IMR-90 (cell line): ENCODE results near the gene CTNND2. TPM values are rescaled to one million over a fixed set of nuclear protein-coding genes. Genes with fewer than 3 reads are reported as not detected.
A peak's percentile ranks its signal among the peaks of the same experiment; 100 is the strongest.

ENCODE experiments used
- ATAC-seq: fragments of 200-7000 bp; cut with Tn5 transposase; 2 replicates; pipeline ENCODE4 v1.9.1; 2020; ENCODE audit warnings: low read depth, mild to moderate bottlenecking, moderate library complexity
- Bru-seq: library from RNA; stranded (reverse); fragments of 400-500 nt; gene quantifications from one replicate; lab custom pipeline; 2021; lab: Mats Ljungman, UMichigan
- BruChase-seq, 2 experiments: library from RNA; stranded (reverse); fragments of 400-500 nt; gene quantifications; one replicate each; lab custom pipeline; 2021; lab: Mats Ljungman, UMichigan
- BruUV-seq: library from RNA; stranded (reverse); fragments of 400-500 nt; replicated peaks from 2 replicates; lab custom pipeline; 2021; lab: Mats Ljungman, UMichigan
- CTCF ChIA-PET: fragments of 300-600 bp; formaldehyde crosslinking; extraction: SDS; loops from one replicate; lab custom pipeline; 2021; ENCODE audit warnings: antibody characterized with exemption; lab: Yijun Ruan, JAX
- POLR2A ChIA-PET: fragments of 300-600 bp; sonication (Branson Sonifier 250); formaldehyde crosslinking; loops from one replicate; lab custom pipeline; 2022; ENCODE audit warnings: antibody characterized with exemption; ENCODE audit not compliant: unreplicated experiment; lab: Charles Lee
- DNase-seq: peaks from one replicate; pipeline ENCODE4 v3.0.0; 2013
- H2AFZ ChIP-seq: replicated peaks from 2 replicates; pipeline ENCODE3; 2013; ENCODE audit warnings: low read length, mild to moderate bottlenecking; ENCODE audit not compliant: poor library complexity
- H2AK5ac ChIP-seq: 2 replicates; pipeline ENCODE4 v1.6.1; 2013; ENCODE audit warnings: low read depth, low read length, inconsistent platforms
- H2AK9ac ChIP-seq: replicated peaks from 2 replicates; pipeline ENCODE3; 2013; ENCODE audit warnings: mild to moderate bottlenecking, low read depth, low read length, moderate library complexity; ENCODE audit not compliant: poor library complexity
- H2BK120ac ChIP-seq: 2 replicates; pipeline ENCODE4 v1.6.1; 2013; ENCODE audit warnings: low read depth, low read length, inconsistent platforms
- H2BK15ac ChIP-seq: 3 replicates; pipeline ENCODE4 v1.6.1; 2013; ENCODE audit warnings: low read depth, low read length, inconsistent platforms
- H2BK20ac ChIP-seq: 2 replicates; pipeline ENCODE4 v1.6.1; 2013; ENCODE audit warnings: low read depth, mild to moderate bottlenecking, inconsistent platforms, low read length, moderate library complexity
- H2BK5ac ChIP-seq: 2 replicates; pipeline ENCODE4 v1.6.1; 2013; ENCODE audit warnings: mild to moderate bottlenecking, low read depth, low read length, inconsistent platforms; ENCODE audit not compliant: poor library complexity, severe bottlenecking
- H3K14ac ChIP-seq: replicated peaks from 2 replicates; pipeline ENCODE4 v1.6.1; 2013; ENCODE audit warnings: low read depth, low read length, inconsistent platforms
- H3K18ac ChIP-seq: 2 replicates; pipeline ENCODE4 v1.6.1; 2013; ENCODE audit warnings: low read depth, low read length, control low read depth
- H3K23ac ChIP-seq: 2 replicates; pipeline ENCODE4 v1.6.1; 2013; ENCODE audit warnings: low read depth, low read length, inconsistent platforms
- H3K27ac ChIP-seq: 2 replicates; pipeline ENCODE4 v1.5.1; 2013; ENCODE audit warnings: mild to moderate bottlenecking, control low read depth, low read length; ENCODE audit not compliant: insufficient read depth
- H3K27me3 ChIP-seq: 2 replicates; pipeline ENCODE4 v1.6.1; 2013; ENCODE audit warnings: low read length; ENCODE audit not compliant: control insufficient read depth, insufficient read depth
- H3K36me3 ChIP-seq: 2 replicates; pipeline ENCODE4 v1.6.1; 2013; ENCODE audit warnings: low read length, mixed read lengths; ENCODE audit not compliant: control insufficient read depth, insufficient read depth
- H3K4ac ChIP-seq: 2 replicates; pipeline ENCODE4 v1.6.1; 2013; ENCODE audit warnings: low read depth, low read length, inconsistent platforms
- H3K4me1 ChIP-seq: 2 replicates; pipeline ENCODE4 v1.6.1; 2013; ENCODE audit warnings: low read length, mixed read lengths; ENCODE audit not compliant: control insufficient read depth, insufficient read depth
- H3K4me2 ChIP-seq: 2 replicates; pipeline ENCODE4 v1.6.1; 2013; ENCODE audit warnings: low read depth, mild to moderate bottlenecking, control low read depth, low read length, moderate library complexity
- H3K4me3 ChIP-seq: 2 replicates; pipeline ENCODE4 v1.5.1; 2013; ENCODE audit warnings: low read depth, mild to moderate bottlenecking, control low read depth, low read length, moderate library complexity; ENCODE audit not compliant: insufficient read depth
- H3K56ac ChIP-seq: 2 replicates; pipeline ENCODE4 v1.6.1; 2013; ENCODE audit warnings: low read length, inconsistent platforms; ENCODE audit not compliant: insufficient read depth; ENCODE audit errors: extremely low read depth
- H3K79me1 ChIP-seq, 2 experiments: 2 replicates each; pipeline ENCODE4 v1.6.1; 2013; ENCODE audit warnings: low read length in 2 of 2, inconsistent platforms in 1 of 2, low read depth in 1 of 2
- H3K9ac ChIP-seq: 2 replicates; pipeline ENCODE4 v1.6.1; 2013; ENCODE audit warnings: low read depth, low read length, control low read depth
- H3K9me1 ChIP-seq: 2 replicates; pipeline ENCODE4 v1.6.1; 2013; ENCODE audit warnings: low read length, inconsistent platforms; ENCODE audit not compliant: insufficient read depth
- H3K9me3 ChIP-seq: 2 replicates; pipeline ENCODE4 v1.6.1; 2013; ENCODE audit warnings: low read length; ENCODE audit not compliant: control insufficient read depth, insufficient read depth
- H4K20me1 ChIP-seq: 2 replicates; pipeline ENCODE4 v1.6.1; 2013; ENCODE audit warnings: low read length, inconsistent platforms; ENCODE audit not compliant: insufficient read depth
- H4K5ac ChIP-seq: 2 replicates; pipeline ENCODE4 v1.6.1; 2013; ENCODE audit warnings: mild to moderate bottlenecking, low read depth, low read length, control low read depth
- H4K8ac ChIP-seq, 2 experiments: 2 replicates each; pipeline ENCODE4 v1.6.1; 2013; ENCODE audit warnings: low read depth in 2 of 2, low read length in 2 of 2, control low read depth in 1 of 2, inconsistent platforms in 1 of 2
- H4K91ac ChIP-seq: 2 replicates; pipeline ENCODE4 v1.6.1; 2013; ENCODE audit warnings: low read depth, low read length, inconsistent platforms; ENCODE audit not compliant: insufficient read depth
- CEBPB ChIP-seq: IDR thresholded peaks from 2 replicates; pipeline ENCODE4 v1.6.1; 2012; ENCODE audit warnings: low read depth, low read length, improper control_type of control experiment
- CHD1 ChIP-seq: IDR thresholded peaks from 2 replicates; pipeline ENCODE4 v1.6.1; 2012; ENCODE audit warnings: low read depth, low read length, improper control_type of control experiment
- ELK1 ChIP-seq: fragments of 150-350 bp; IDR thresholded peaks from 2 replicates; pipeline ENCODE4 v1.6.1; 2016; ENCODE audit warnings: low read depth, mild to moderate bottlenecking, low read length, moderate library complexity, borderline replicate concordance
- FOS ChIP-seq: fragments of 150-350 bp; IDR thresholded peaks from 2 replicates; pipeline ENCODE4 v1.6.1; 2016; ENCODE audit warnings: low read depth, low read length
- MAFK ChIP-seq: IDR thresholded peaks from 2 replicates; pipeline ENCODE4 v1.6.1; 2012; ENCODE audit warnings: low read depth, low read length, improper control_type of control experiment
- MXI1 ChIP-seq: IDR thresholded peaks from 2 replicates; pipeline ENCODE4 v1.6.1; 2012; ENCODE audit warnings: low read depth, mild to moderate bottlenecking, low read length, moderate library complexity, borderline replicate concordance
- NFE2L2 ChIP-seq: fragments of 150-350 bp; IDR thresholded peaks from 2 replicates; pipeline ENCODE4 v1.6.1; 2016; ENCODE audit warnings: low read depth, mild to moderate bottlenecking, low read length
- POLR2A ChIP-seq: IDR thresholded peaks from 2 replicates; pipeline ENCODE4 v1.6.1; 2012; ENCODE audit warnings: mild to moderate bottlenecking, low read depth, low read length
- USF2 ChIP-seq: fragments of 150-350 bp; IDR thresholded peaks from 2 replicates; pipeline ENCODE4 v1.6.1; 2017; ENCODE audit warnings: mild to moderate bottlenecking, antibody characterized with exemption, low read length, low read depth
- WGBS, 2 experiments: methylation state at CpG; one replicate each; pipeline versions ENCODE4 v1.1.5 to v1.1.7; 2013; ENCODE audit warnings: missing lambda C conversion rate in 2 of 2; ENCODE audit not compliant: insufficient read length in 1 of 2; ENCODE audit errors: extremely low coverage in 2 of 2; 5-methylcytosine and 5-hydroxymethylcytosine counted together
- dilution Hi-C: fragments of 300-500 bp; cut with HindIII; formaldehyde crosslinking; loops from one replicate; pipeline ENCODE4 v1.14.3; 2018; ENCODE audit warnings: low sequenced_read_pairs; ENCODE audit not compliant: unreplicated experiment
- in situ Hi-C: fragments of 300-500 bp; cut with MboI; formaldehyde crosslinking; loops from 3 replicates; pipeline ENCODE4 v1.14.3; 2019; ENCODE audit warnings: low sequenced_read_pairs, inconsistent platforms, mixed read lengths
- intact Hi-C: fragments of 100-400 bp; cut with micrococcal nuclease; formaldehyde crosslinking; loops from 2 replicates; pipeline ENCODE4 v1.10.0; 2022
- long read RNA-seq: library from polyadenylated mRNA; unstranded; transcript quantifications from one replicate; pipeline ENCODE4 v2.0.0, GENCODE V29; 2021; ENCODE audit not compliant: unreplicated experiment
- polyA plus RNA-seq, 3 experiments: library from polyadenylated mRNA; depleted of rRNA; stranded (reverse); fragments of >200 nt; gene quantifications; 2 replicates each; pipeline ENCODE4 v1.2.3, GENCODE V29; 2012; ENCODE audit warnings: low replicate concordance in 1 of 3
- total RNA-seq: library from RNA; depleted of rRNA; stranded (reverse); fragments of >200 nt; gene quantifications from 2 replicates; pipeline ENCODE4 v1.2.3, GENCODE V29; 2012; rRNA removed

The CTNND2 gene, protein sequence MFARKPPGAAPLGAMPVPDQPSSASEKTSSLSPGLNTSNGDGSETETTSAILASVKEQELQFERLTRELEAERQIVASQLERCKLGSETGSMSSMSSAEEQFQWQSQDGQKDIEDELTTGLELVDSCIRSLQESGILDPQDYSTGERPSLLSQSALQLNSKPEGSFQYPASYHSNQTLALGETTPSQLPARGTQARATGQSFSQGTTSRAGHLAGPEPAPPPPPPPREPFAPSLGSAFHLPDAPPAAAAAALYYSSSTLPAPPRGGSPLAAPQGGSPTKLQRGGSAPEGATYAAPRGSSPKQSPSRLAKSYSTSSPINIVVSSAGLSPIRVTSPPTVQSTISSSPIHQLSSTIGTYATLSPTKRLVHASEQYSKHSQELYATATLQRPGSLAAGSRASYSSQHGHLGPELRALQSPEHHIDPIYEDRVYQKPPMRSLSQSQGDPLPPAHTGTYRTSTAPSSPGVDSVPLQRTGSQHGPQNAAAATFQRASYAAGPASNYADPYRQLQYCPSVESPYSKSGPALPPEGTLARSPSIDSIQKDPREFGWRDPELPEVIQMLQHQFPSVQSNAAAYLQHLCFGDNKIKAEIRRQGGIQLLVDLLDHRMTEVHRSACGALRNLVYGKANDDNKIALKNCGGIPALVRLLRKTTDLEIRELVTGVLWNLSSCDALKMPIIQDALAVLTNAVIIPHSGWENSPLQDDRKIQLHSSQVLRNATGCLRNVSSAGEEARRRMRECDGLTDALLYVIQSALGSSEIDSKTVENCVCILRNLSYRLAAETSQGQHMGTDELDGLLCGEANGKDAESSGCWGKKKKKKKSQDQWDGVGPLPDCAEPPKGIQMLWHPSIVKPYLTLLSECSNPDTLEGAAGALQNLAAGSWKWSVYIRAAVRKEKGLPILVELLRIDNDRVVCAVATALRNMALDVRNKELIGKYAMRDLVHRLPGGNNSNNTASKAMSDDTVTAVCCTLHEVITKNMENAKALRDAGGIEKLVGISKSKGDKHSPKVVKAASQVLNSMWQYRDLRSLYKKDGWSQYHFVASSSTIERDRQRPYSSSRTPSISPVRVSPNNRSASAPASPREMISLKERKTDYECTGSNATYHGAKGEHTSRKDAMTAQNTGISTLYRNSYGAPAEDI (N-terminal part only)
- total RNA-seq (not detected in 2 replicates), polyA plus RNA-seq (2012; rRNA removed) (not detected in 2 replicates), Bru-seq, nascent RNA (percentile 6 among the genes with signal in this experiment), BruChase-seq, experiment 1, labeled RNA remaining after a 6-hour chase (percentile 9 among the genes with signal in this experiment), BruChase-seq, experiment 2, labeled RNA remaining after a 2-hour chase (percentile 5 among the genes with signal in this experiment)
- polyA plus RNA-seq (2012; cell fraction: cytosol; rRNA removed) = not detected in 2 replicates
- polyA plus RNA-seq (2012; cell fraction: nucleus; rRNA removed; ENCODE audit: low replicate concordance) = not detected in 2 replicates
- long read RNA-seq = 0 reads

- Histone ChIP-seq H4K8ac (no peak within 1 kb of the TSS), H3K23ac (no peak within 1 kb of the TSS), H3K9me1 (no peaks in the 10 kb centered on the region), H3K14ac (no peak within 1 kb of the TSS), H3K36me3 (no peaks in the 10 kb centered on the region), H3K4ac (no peak within 1 kb of the TSS), H2BK20ac (no peak within 1 kb of the TSS), H3K4me3 (no peak within 1 kb of the TSS), H4K20me1 (no peaks in the 10 kb centered on the region), H4K91ac (no peak within 1 kb of the TSS), H3K4me2 (no peak within 1 kb of the TSS), H3K56ac (no peak within 1 kb of the TSS), H3K18ac (no peak within 1 kb of the TSS), H3K9ac (no peak within 1 kb of the TSS), H3K9me3 (no peaks in the 10 kb centered on the region), H3K27ac (no peak within 1 kb of the TSS), H2BK120ac (no peak within 1 kb of the TSS), H2AFZ (peak within 1 kb of the TSS; percentile 72), H2AK9ac (no peak within 1 kb of the TSS), H2AK5ac (no peak within 1 kb of the TSS), H3K79me1 (no peaks in the 10 kb centered on the region), H3K27me3 (peaks cover 16% of the 10 kb centered on the region), H2BK5ac (no peak within 1 kb of the TSS), H3K4me1 (no peaks in the 10 kb centered on the region), H2BK15ac (no peak within 1 kb of the TSS), H4K5ac (no peak within 1 kb of the TSS)
- ATAC-seq (peak; percentile 61), DNase-seq (no peak)
- dilution Hi-C loops = no loop called here
- POLR2A ChIA-PET = no interaction called here
- in situ Hi-C loops = no loop called here
- intact Hi-C loops = no loop called here
- CTCF ChIA-PET = no interaction called here
- no TSS peak for BruUV-seq
- 1% methylated on average over 29 of the region's 64 CpGs; no CpG with 5 or more reads in 1 of the 2 experiments for WGBS, 2 experiments
- TF ChIP-seq MXI1 (no peak), FOS (no peak), CHD1 (no peak), ELK1 (no peak), NFE2L2 (no peak), USF2 (no peak), CEBPB (no peak), POLR2A (no peak), MAFK (no peak)
Measured at GRCh38 chr5:11904265-11904906, at the start of gene CTNND2. CTNND2 (minus strand) TSS chr5:11904446; CDS start chr5:11903853, 593 bp downstream.
